ENCODE data around the gene RTN4.

Gene RTN4

DNA sequence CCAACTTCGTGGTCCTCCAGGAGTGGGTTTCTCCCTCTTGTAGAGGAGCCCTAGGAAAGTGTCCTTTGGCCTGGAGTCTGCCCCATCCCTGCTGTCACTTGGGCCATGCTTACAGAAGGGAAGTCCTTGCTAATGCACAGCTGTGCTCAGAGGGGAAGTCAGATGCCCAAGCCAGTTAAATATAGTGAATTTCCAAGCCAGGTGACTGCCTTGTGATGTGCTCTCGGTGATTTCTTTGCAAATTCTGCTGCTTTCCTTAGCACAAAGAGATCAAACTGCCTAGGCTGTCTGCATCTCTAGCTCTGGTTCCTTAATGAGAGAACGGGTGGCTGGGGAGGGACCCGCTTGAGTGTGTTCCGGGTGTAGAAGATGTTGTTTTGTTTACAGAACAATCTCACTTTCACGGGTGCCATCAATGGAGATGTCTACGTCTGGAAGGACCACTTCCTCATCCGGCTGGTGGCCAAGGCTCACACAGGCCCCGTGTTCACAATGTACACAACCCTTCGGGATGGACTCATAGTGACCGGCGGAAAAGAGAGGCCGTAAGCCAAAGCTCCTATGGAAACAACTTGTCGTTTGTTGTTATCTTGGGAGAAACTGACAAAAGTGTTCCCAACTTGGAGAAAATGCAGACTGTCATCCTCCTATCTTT is 91.4 kb downstream of the RTN4 start:
- POLR2A ChIA-PET: no interaction called here
- TF ChIP-seq, protein P1, sequence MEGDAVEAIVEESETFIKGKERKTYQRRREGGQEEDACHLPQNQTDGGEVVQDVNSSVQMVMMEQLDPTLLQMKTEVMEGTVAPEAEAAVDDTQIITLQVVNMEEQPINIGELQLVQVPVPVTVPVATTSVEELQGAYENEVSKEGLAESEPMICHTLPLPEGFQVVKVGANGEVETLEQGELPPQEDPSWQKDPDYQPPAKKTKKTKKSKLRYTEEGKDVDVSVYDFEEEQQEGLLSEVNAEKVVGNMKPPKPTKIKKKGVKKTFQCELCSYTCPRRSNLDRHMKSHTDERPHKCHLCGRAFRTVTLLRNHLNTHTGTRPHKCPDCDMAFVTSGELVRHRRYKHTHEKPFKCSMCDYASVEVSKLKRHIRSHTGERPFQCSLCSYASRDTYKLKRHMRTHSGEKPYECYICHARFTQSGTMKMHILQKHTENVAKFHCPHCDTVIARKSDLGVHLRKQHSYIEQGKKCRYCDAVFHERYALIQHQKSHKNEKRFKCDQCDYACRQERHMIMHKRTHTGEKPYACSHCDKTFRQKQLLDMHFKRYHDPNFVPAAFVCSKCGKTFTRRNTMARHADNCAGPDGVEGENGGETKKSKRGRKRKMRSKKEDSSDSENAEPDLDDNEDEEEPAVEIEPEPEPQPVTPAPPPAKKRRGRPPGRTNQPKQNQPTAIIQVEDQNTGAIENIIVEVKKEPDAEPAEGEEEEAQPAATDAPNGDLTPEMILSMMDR (IDR thresholded peaks at IDR 0.05; ENCODE audit: control extremely low read depth, extremely low read depth, low read depth, missing control alignments): no peak
- CTCF ChIA-PET: interaction anchor here (2.7 kb wide), 1 partner anchor 59 kb away, joined by 10 read pairs; no protein-coding TSS in a partner anchor
- DNase-seq (ENCODE audit: extremely low spot score): peak; percentile 6

DNA sequence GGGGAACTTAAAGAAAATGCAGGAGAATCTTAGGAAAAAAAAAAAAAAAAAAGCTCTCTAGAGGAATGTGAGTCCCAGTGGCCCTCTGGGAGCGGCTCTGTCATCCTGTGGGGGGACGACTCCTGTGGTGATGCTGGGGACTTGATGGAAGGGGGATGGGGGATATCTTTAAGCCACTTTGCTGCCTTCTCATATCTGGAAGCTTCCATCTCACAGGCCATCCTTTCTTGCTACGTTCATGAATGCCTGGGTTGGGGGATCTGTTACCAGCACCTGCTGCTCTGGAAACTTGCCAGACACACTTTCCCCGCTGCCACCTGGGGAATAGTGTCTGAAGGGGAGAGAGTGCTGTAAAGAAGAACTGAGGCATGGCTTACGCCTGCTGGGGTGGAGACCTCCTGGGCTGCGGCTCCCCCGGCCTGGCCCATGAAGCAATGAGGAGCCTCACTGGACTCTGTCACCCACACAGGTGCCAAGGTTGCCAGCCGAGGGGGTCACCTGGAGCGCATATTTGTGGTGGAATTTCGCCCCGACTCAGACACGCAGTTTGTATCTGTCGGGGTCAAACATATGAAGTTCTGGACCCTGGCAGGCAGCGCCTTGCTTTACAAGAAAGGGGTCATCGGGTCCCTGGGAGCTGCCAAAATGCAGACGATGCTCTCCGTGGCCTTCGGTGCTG is 92.8 kb downstream of the RTN4 start:
- TF ChIP-seq, protein P1 (IDR thresholded peaks at IDR 0.05; ENCODE audit: control extremely low read depth, extremely low read depth, low read depth, missing control alignments): no peak
- ChIA-PET CTCF (interaction anchor here (1.4 to 2.5 kb wide), 5 partner anchors 8 to 56 kb away, joined by 3 to 8 read pairs (median 7); no protein-coding TSS in a partner anchor), POLR2A (interaction anchor here (0.7 kb wide), 1 partner anchor 22 kb away, joined by 6 read pairs; no protein-coding TSS in a partner anchor)
- peak; percentile 8 for DNase-seq (ENCODE audit: extremely low spot score)

DNA sequence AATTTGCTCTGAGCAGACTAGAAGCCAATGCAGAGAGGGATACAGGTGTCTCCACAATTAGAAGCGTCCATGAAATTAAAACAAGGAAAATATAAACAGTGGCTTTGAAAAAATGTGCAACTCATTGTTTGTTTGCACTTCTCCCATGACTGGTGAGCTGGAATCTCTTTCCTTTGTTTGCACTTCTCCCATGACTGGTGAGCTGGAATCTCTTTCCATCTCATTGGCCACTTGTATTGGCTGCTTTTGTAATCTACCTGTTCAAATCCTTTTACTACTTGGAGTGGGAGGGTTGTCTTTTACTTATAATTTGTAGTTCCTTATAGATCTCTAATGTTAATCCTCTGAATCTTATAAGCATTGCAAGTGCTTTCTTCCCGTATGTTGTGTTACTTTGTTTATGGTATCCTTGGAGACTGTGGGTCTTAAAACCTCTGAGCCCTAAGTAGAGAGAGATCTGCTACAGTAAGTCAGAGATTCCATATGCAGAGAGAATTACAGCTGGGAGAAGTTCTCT is 94.1 kb downstream of the RTN4 start:
- no peak for DNase-seq (ENCODE audit: extremely low spot score)
- CTCF ChIA-PET: interaction anchor here (0.9 to 2.5 kb wide), 7 partner anchors 9 to 219 kb away, joined by 3 to 8 read pairs (median 4); no protein-coding TSS in a partner anchor
- TF ChIP-seq, protein P1 (IDR thresholded peaks at IDR 0.05; ENCODE audit: control extremely low read depth, extremely low read depth, low read depth, missing control alignments): no peak
- POLR2A ChIA-PET: no interaction called here

DNA sequence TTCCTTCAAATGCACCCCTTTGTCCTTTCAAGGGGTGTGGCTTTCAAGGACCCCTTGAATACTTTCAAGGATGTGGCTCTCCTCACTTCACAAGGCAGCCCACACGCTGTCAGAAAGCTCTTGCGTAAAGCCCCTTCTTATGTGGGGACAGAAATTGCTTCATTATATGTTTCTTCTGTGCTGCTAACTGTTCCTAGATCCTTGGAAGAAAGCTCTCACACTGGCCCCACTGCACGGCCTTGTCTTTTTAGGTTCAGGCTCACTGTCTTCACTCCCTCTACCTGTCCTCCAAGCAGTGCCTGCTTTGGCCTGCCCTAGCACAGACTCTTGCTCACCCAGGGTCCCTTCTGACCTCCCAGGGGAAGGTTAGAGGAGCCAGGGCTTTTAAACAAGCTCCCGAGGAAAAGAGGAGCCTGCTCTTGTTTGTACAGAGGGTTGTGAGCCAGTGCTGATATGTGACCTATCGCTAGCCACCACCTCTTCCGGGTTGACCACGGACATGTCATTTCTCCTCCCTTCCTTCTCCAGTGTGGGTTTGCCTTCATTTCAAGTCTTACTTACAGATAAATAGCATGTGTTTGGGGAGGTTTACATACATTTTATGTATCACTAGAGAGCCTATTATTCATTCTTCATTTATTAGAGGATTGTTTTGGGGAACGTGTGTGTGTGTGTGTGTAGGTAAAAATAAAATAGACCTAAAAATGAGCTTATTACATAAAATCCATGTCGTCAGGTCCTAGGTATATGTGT is 94.7 kb downstream of the RTN4 start:
- DNase-seq (ENCODE audit: extremely low spot score): no peak
- TF ChIP-seq, protein P1 (IDR thresholded peaks at IDR 0.05; ENCODE audit: control extremely low read depth, extremely low read depth, low read depth, missing control alignments): no peak
- POLR2A ChIA-PET: no interaction called here
- CTCF ChIA-PET: interaction anchor here (0.9 to 2.5 kb wide), 7 partner anchors 9 to 220 kb away, joined by 3 to 8 read pairs (median 4); no protein-coding TSS in a partner anchor

DNA sequence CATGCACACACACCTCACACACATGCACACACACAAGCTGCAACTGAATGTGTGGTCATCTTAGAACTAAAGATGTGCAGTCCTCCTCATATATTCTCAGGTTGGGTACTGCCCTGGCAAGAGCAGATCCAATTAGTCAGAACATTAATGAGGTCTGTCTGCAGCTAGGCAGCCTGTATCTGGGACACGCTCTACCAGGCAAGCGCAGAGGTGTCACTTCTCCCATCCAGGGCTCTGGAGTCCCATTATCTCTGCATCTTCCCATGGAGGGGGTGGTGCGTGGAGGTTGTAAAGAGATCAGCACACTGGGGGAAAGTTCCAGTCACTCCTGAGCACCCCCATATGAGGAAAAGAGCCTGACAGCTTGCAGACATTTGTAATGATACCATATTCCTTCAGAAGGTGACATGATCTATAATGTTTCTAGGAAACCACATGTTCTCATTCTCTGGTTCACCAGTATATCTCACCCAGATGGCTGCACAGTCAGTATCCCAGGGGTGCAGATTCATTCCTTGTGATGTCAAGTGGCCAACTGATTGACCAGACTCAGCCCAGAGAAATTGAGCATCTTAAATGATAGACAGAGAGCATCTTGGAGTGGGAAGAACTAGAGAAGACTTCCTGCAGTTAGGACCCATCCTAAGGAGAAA is 95.4 kb downstream of the RTN4 start:
- no peak for DNase-seq (ENCODE audit: extremely low spot score)
- TF ChIP-seq, protein P1 (IDR thresholded peaks at IDR 0.05; ENCODE audit: control extremely low read depth, extremely low read depth, low read depth, missing control alignments): no peak
- POLR2A ChIA-PET: no interaction called here
- CTCF ChIA-PET: interaction anchor here (0.9 kb wide), 1 partner anchor 220 kb away, joined by 3 read pairs; no protein-coding TSS in a partner anchor

DNA sequence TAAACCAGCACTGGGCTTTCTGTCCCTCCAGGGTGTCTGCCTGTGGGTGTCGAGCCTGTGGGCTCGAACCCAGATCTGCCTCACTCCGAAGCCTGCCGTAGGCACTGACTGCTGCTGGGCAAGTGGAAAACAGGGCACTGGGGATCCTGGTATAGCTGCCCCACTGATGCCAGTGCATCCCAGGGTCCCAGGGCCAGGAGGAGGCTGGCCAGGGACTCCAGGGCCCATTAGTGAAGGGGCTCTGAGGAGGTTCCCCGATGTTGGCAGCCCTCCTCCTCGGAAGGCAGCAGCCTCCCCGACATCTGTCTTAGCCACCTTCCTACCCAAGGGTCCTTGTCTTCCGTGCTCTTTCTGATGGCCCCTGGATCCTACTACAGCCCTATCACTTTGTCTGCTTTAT is 96.1 kb downstream of the RTN4 start:
- TF ChIP-seq, protein P1 (IDR thresholded peaks at IDR 0.05; ENCODE audit: control extremely low read depth, extremely low read depth, low read depth, missing control alignments): no peak
- CTCF ChIA-PET: no interaction called here
- POLR2A ChIA-PET: no interaction called here
- no peak for DNase-seq (ENCODE audit: extremely low spot score)
